SK-N-SH (cell line): ENCODE results near the gene ERC2. TPM values are rescaled to one million over a fixed set of nuclear protein-coding genes. Genes with fewer than 3 reads are reported as not detected.

Source experiments
- CTCF ChIA-PET: fragments of 300-600, 350-600 bp; formaldehyde crosslinking; extraction: SDS; loops from one replicate; lab custom pipeline; 2021; lab: Yijun Ruan, JAX
- POLR2A ChIA-PET: fragments of 350-600 bp; sonication (Branson Sonifier 250); formaldehyde crosslinking; extraction: SDS; loops from one replicate; lab custom pipeline; 2020; ENCODE audit warnings: antibody characterized with exemption, inconsistent platforms; lab: Yijun Ruan, JAX
- DNase-seq: peaks from one replicate; pipeline ENCODE4 v3.0.0; 2012
- H2AFZ ChIP-seq: fragments of 200-600 bp; sonication (generic); 2 replicates; pipeline ENCODE4 v1.8.1; 2016; ENCODE audit warnings: antibody characterized with exemption, mild to moderate bottlenecking, low read depth
- H3F3A ChIP-seq: fragments of 200-600 bp; sonication (generic); replicated peaks from 2 replicates; pipeline ENCODE3; 2016; ENCODE audit warnings: antibody characterized with exemption, mild to moderate bottlenecking; ENCODE audit not compliant: insufficient read depth
- H3K27ac ChIP-seq, 2 experiments: fragments of 200-500 bp in 1 of 2; fragments of 200-600 bp in 1 of 2; sonication (Bioruptor generic) in 1 of 2; sonication (generic), shearing (Covaris generic) in 1 of 2; 2 replicates each; pipeline versions ENCODE4 v1.5.1 to v1.6.1; 2014 to 2016; ENCODE audit warnings: low read depth in 2 of 2, inconsistent platforms in 1 of 2, low read length in 1 of 2, mild to moderate bottlenecking in 1 of 2, mixed read lengths in 1 of 2
- H3K27me3 ChIP-seq: fragments of 200-600 bp; sonication (generic), shearing (Covaris generic); 2 replicates; pipeline ENCODE4 v1.6.1; 2016; ENCODE audit warnings: mixed run types; ENCODE audit not compliant: insufficient read depth
- H3K36me3 ChIP-seq, 2 experiments: fragments of 200-500 bp in 1 of 2; fragments of 200-600 bp in 1 of 2; sonication (Bioruptor generic) in 1 of 2; sonication (generic) in 1 of 2; replicated peaks in 1 of 2; 2 replicates each; pipeline versions ENCODE3 to v1.5.1; 2014 to 2016; ENCODE audit warnings: low read length in 1 of 2, mild to moderate bottlenecking in 1 of 2; ENCODE audit not compliant: insufficient read depth in 2 of 2, control insufficient read depth in 1 of 2
- H3K4me1 ChIP-seq, 2 experiments: fragments of 200-500 bp in 1 of 2; fragments of 200-600 bp in 1 of 2; sonication (Bioruptor generic) in 1 of 2; sonication (generic), shearing (Covaris generic) in 1 of 2; 2 replicates each; pipeline versions ENCODE4 v1.5.1 to v1.6.1; 2014 to 2016; ENCODE audit warnings: low read depth in 1 of 2, low read length in 1 of 2, mixed run types in 1 of 2; ENCODE audit not compliant: insufficient read depth in 2 of 2, control insufficient read depth in 1 of 2
- H3K4me2 ChIP-seq: fragments of 200-600 bp; sonication (generic), shearing (Covaris generic); 2 replicates; pipeline ENCODE4 v1.6.1; 2017; ENCODE audit warnings: mixed run types
- H3K4me3 ChIP-seq, 2 experiments: fragments of 200-500 bp in 1 of 2; fragments of 200-600 bp in 1 of 2; sonication (Bioruptor generic) in 1 of 2; sonication (generic), shearing (Covaris generic) in 1 of 2; 2 replicates each; pipeline versions ENCODE4 v1.5.1 to v1.8.1; 2014 to 2016; ENCODE audit warnings: low read depth in 2 of 2, inconsistent platforms in 1 of 2, low read length in 1 of 2, mild to moderate bottlenecking in 1 of 2, mixed read lengths in 1 of 2, moderate library complexity in 1 of 2
- H3K79me2 ChIP-seq: fragments of 200-600 bp; sonication (generic); 2 replicates; pipeline ENCODE4 v1.8.1; 2017; ENCODE audit warnings: mild to moderate bottlenecking; ENCODE audit not compliant: insufficient read depth
- H3K9ac ChIP-seq: fragments of 200-600 bp; sonication (generic); 2 replicates; pipeline ENCODE4 v1.6.1; 2017; ENCODE audit warnings: mixed run types
- H3K9me2 ChIP-seq: fragments of 200-600 bp; sonication (generic); 2 replicates; pipeline ENCODE4 v1.6.1; 2017; ENCODE audit warnings: mixed run types
- H3K9me3 ChIP-seq: fragments of 200-600 bp; sonication (generic); 2 replicates; pipeline ENCODE4 v1.6.1; 2017; ENCODE audit warnings: mixed run types, mild to moderate bottlenecking, moderate library complexity
- H4K20me1 ChIP-seq: fragments of 200-600 bp; sonication (generic); 2 replicates; pipeline ENCODE4 v1.6.1; 2017; ENCODE audit warnings: mild to moderate bottlenecking, mixed run types; ENCODE audit not compliant: insufficient read depth
- CHD2 ChIP-seq: fragments of 150-350 bp; IDR thresholded peaks from 2 replicates; pipeline ENCODE4 v1.6.1; 2018; ENCODE audit warnings: low read length; ENCODE audit not compliant: partially characterized antibody
- ELF1 ChIP-seq: IDR thresholded peaks from 2 replicates; pipeline ENCODE4 v1.4.0; 2012
- EP300 ChIP-seq, 2 experiments: IDR thresholded peaks; 2 replicates each; pipeline versions ENCODE4 v1.4.0 to v1.6.1; 2012; ENCODE audit warnings: borderline replicate concordance in 1 of 2, low read depth in 1 of 2, low read length in 1 of 2
- EZH2phosphoT487 ChIP-seq: fragments of 200-600 bp; sonication (generic); IDR thresholded peaks from 2 replicates; pipeline ENCODE4 v1.6.1; 2017; ENCODE audit warnings: low read depth, mixed run types, mild to moderate bottlenecking, antibody characterized with exemption, moderate library complexity, borderline replicate concordance
- FOXJ3 ChIP-seq: sonication (generic); formaldehyde crosslinking; IDR thresholded peaks from 2 replicates; pipeline ENCODE4 v1.5.1; 2020; ENCODE audit warnings: mild to moderate bottlenecking, missing genetic modification reagents
- FOXM1 ChIP-seq: IDR thresholded peaks from 2 replicates; pipeline ENCODE4 v1.4.0; 2012; ENCODE audit warnings: low read depth, mild to moderate bottlenecking
- MEF2A ChIP-seq: IDR thresholded peaks from 2 replicates; pipeline ENCODE4 v1.4.0; 2012; ENCODE audit warnings: low read depth, borderline replicate concordance
- NRF1 ChIP-seq: IDR thresholded peaks from 2 replicates; pipeline ENCODE4 v1.6.1; 2012; ENCODE audit warnings: low read depth, mild to moderate bottlenecking, low read length
- POLR2AphosphoS5 ChIP-seq: IDR thresholded peaks from 2 replicates; pipeline ENCODE4 v1.6.1; 2012; ENCODE audit warnings: low read depth, low read length
- RAD21 ChIP-seq: IDR thresholded peaks from 2 replicates; pipeline ENCODE4 v1.6.1; 2012; ENCODE audit warnings: mild to moderate bottlenecking, low read length
- RFX5 ChIP-seq: IDR thresholded peaks from 2 replicates; pipeline ENCODE4 v1.6.1; 2012; ENCODE audit warnings: mild to moderate bottlenecking, improper control_type of control experiment, low read length
- RXRA ChIP-seq: IDR thresholded peaks from 2 replicates; pipeline ENCODE4 v1.4.0; 2012; ENCODE audit warnings: low read depth, mild to moderate bottlenecking, borderline replicate concordance
- SIN3A ChIP-seq: IDR thresholded peaks from 2 replicates; pipeline ENCODE4 v1.6.1; 2012; ENCODE audit warnings: low read depth, mild to moderate bottlenecking, low read length, moderate library complexity, borderline replicate concordance
- YY1 ChIP-seq: IDR thresholded peaks from 2 replicates; pipeline ENCODE4 v1.4.0; 2012; ENCODE audit warnings: low read depth, mild to moderate bottlenecking
- WGBS: methylation state at CpG from one replicate; pipeline ENCODE4 v1.1.6; 2017; ENCODE audit warnings: low lambda C conversion rate; 5-methylcytosine and 5-hydroxymethylcytosine counted together
- polyA plus RNA-seq, 3 experiments: library from polyadenylated mRNA; depleted of rRNA; stranded (reverse); fragments of >200 nt; gene quantifications; 2 replicates each; pipeline ENCODE4 v1.2.3, GENCODE V29; 2012
- TF ChIP-seq, protein P1 (sequence below): fragments of 150-350 bp; IDR thresholded peaks from 2 replicates; pipeline ENCODE4 v1.6.1; 2016; ENCODE audit warnings: mild to moderate bottlenecking, low read depth, low read length
- TF ChIP-seq, protein P2 (sequence below): IDR thresholded peaks from 2 replicates; pipeline ENCODE4 v1.4.0; 2012; ENCODE audit warnings: low read depth
- TF ChIP-seq, protein P3 (sequence below): IDR thresholded peaks from 2 replicates; pipeline ENCODE4; 2012
- TF ChIP-seq, protein P4 (sequence below): IDR thresholded peaks from 2 replicates; pipeline ENCODE4 v1.6.1; 2012; ENCODE audit warnings: mild to moderate bottlenecking, low read depth, low read length, moderate library complexity
- TF ChIP-seq, protein P5 (sequence below): fragments of 150-350 bp; IDR thresholded peaks from 2 replicates; pipeline ENCODE4 v1.6.1; 2017; ENCODE audit warnings: antibody characterized with exemption, low read length, low read depth, borderline replicate concordance

The ERC2 gene
- polyA plus RNA-seq, 1 of the 3 experiments (the other 2 are of a cell fraction) = 1.6 TPM

DNA sequence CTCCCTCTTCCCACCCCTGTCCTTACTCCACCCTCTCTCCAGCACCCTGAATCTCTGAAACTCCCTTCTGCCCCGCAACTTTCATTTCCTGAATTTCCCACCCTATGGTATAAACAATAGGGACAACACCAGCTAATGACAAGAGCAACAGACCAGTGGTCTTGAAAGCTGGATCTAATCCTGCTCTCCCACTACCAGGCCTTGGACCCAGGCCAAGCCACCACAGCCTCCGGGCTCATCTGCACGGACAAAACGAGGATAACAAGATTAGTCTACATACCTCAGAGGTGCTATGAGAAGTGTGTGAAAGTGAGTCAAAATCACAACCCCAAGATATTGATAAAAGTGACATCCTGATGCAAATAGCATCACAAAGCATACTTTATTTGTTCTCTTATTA is 128.6 kb downstream of the ERC2 start:
- Histone ChIP-seq H3K27ac (no peak overlapping the region), H3K79me2 (no peaks in the 10 kb centered on the region), H3K4me1 (peaks cover 0 to 12% of the 10 kb centered on the region in 2 experiments; a peak in 1 of 4 replicates), H3K9me3 (no peaks in the 10 kb centered on the region), H3K4me2 (no peak overlapping the region), H3K9me2 (no peaks in the 10 kb centered on the region), H3K27me3 (no peaks in the 10 kb centered on the region), H4K20me1 (no peaks in the 10 kb centered on the region), H3K36me3 (no peaks in the 10 kb centered on the region), H3K4me3 (no peak overlapping the region), H3F3A (no peaks in the 10 kb centered on the region), H2AFZ (no peak overlapping the region), H3K9ac (no peak overlapping the region)
- ChIA-PET POLR2A (no interaction called here), CTCF (interaction anchor here (0.6 to 7.6 kb wide), 33 partner anchors 7 to 329 kb away, joined by 3 to 81 read pairs (median 6); partner anchors contain the start of gene ERC2)
- 28% methylated on average over 4 of the region's 4 CpGs for WGBS
- peak; percentile 45 for DNase-seq
- TF ChIP-seq FOXJ3 (CRISPR knock-in tag) (0 out of 2 replicates have a peak, but pooled peaks have one; percentile 26), RXRA (no peak), RAD21 (no peak), EP300 (IDR thresholded peaks at IDR 0.05; ENCODE audit: borderline replicate concordance in 1 of 2, low read depth in 1 of 2, low read length in 1 of 2) (peak in 1 of 2 experiments; percentile 34; a peak in 1 of 4 replicates), YY1 (no peak)
- TF ChIP-seq, protein P1, sequence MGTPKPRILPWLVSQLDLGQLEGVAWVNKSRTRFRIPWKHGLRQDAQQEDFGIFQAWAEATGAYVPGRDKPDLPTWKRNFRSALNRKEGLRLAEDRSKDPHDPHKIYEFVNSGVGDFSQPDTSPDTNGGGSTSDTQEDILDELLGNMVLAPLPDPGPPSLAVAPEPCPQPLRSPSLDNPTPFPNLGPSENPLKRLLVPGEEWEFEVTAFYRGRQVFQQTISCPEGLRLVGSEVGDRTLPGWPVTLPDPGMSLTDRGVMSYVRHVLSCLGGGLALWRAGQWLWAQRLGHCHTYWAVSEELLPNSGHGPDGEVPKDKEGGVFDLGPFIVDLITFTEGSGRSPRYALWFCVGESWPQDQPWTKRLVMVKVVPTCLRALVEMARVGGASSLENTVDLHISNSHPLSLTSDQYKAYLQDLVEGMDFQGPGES = no peak

DNA sequence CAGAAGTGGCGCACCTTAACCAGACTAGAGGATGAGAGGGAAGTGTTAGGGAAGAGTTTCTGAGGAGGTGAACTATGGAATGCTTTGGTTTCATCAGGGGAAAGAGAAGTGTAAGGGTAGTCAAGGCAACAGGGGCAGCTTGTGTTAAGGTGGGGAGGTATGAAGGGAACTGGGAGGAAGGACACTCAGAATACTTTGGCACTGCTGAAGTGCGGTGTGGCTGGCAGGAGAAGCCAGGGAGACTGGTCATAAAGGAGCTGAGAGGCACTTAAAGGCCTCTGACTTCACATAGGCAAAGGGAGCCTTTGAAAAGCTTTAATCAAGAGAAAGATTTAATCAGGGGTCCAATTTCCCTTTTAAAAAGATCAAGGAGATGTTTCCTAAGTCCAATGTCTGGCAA is 129.0 kb downstream of the ERC2 start:
- POLR2A ChIA-PET = no interaction called here
- no peak overlapping the region for H3K4me3 ChIP-seq
- peak; percentile 3 for DNase-seq
- no peaks in the 10 kb centered on the region for H3K36me3 ChIP-seq
- H3K9me3 ChIP-seq = no peaks in the 10 kb centered on the region
- no peak overlapping the region for H3K27ac ChIP-seq
- H3K4me2 ChIP-seq = no peak overlapping the region
- no peaks in the 10 kb centered on the region for H3K79me2 ChIP-seq
- no peaks in the 10 kb centered on the region for H4K20me1 ChIP-seq
- H2AFZ ChIP-seq = no peak overlapping the region
- H3K9ac ChIP-seq = no peak overlapping the region
- peaks cover 0 to 12% of the 10 kb centered on the region in 2 experiments; a peak in 1 of 4 replicates for H3K4me1 ChIP-seq
- no peaks in the 10 kb centered on the region for H3K27me3 ChIP-seq
- H3F3A ChIP-seq = no peaks in the 10 kb centered on the region
- no peaks in the 10 kb centered on the region for H3K9me2 ChIP-seq
- WGBS = 58% methylated on average over 2 of the region's 2 CpGs
- CTCF ChIA-PET = interaction anchor here (1.0 to 7.6 kb wide), 17 partner anchors 8 to 208 kb away, joined by 3 to 81 read pairs (median 12); partner anchors contain the start of gene ERC2
- no peak for TF ChIP-seq NRF1
- TF ChIP-seq FOXM1 = no peak
- no peak for TF ChIP-seq RFX5
- TF ChIP-seq, protein P2, sequence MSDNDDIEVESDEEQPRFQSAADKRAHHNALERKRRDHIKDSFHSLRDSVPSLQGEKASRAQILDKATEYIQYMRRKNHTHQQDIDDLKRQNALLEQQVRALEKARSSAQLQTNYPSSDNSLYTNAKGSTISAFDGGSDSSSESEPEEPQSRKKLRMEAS = no peak
- no peak for TF ChIP-seq SIN3A
- no peak for TF ChIP-seq EZH2phosphoT487
- TF ChIP-seq YY1 = no peak
- no peak for TF ChIP-seq CHD2
- TF ChIP-seq ELF1 = no peak
- no peak for TF ChIP-seq RXRA
- TF ChIP-seq, protein P3, sequence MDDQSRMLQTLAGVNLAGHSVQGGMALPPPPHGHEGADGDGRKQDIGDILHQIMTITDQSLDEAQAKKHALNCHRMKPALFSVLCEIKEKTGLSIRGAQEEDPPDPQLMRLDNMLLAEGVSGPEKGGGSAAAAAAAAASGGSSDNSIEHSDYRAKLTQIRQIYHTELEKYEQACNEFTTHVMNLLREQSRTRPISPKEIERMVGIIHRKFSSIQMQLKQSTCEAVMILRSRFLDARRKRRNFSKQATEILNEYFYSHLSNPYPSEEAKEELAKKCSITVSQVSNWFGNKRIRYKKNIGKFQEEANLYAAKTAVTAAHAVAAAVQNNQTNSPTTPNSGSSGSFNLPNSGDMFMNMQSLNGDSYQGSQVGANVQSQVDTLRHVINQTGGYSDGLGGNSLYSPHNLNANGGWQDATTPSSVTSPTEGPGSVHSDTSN = no peak
- TF ChIP-seq, protein P1 = no peak
- no peak for TF ChIP-seq POLR2AphosphoS5
- TF ChIP-seq, protein P4, sequence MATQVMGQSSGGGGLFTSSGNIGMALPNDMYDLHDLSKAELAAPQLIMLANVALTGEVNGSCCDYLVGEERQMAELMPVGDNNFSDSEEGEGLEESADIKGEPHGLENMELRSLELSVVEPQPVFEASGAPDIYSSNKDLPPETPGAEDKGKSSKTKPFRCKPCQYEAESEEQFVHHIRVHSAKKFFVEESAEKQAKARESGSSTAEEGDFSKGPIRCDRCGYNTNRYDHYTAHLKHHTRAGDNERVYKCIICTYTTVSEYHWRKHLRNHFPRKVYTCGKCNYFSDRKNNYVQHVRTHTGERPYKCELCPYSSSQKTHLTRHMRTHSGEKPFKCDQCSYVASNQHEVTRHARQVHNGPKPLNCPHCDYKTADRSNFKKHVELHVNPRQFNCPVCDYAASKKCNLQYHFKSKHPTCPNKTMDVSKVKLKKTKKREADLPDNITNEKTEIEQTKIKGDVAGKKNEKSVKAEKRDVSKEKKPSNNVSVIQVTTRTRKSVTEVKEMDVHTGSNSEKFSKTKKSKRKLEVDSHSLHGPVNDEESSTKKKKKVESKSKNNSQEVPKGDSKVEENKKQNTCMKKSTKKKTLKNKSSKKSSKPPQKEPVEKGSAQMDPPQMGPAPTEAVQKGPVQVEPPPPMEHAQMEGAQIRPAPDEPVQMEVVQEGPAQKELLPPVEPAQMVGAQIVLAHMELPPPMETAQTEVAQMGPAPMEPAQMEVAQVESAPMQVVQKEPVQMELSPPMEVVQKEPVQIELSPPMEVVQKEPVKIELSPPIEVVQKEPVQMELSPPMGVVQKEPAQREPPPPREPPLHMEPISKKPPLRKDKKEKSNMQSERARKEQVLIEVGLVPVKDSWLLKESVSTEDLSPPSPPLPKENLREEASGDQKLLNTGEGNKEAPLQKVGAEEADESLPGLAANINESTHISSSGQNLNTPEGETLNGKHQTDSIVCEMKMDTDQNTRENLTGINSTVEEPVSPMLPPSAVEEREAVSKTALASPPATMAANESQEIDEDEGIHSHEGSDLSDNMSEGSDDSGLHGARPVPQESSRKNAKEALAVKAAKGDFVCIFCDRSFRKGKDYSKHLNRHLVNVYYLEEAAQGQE = no peak
- TF ChIP-seq, protein P5, sequence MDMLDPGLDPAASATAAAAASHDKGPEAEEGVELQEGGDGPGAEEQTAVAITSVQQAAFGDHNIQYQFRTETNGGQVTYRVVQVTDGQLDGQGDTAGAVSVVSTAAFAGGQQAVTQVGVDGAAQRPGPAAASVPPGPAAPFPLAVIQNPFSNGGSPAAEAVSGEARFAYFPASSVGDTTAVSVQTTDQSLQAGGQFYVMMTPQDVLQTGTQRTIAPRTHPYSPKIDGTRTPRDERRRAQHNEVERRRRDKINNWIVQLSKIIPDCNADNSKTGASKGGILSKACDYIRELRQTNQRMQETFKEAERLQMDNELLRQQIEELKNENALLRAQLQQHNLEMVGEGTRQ = no peak
- TF ChIP-seq MEF2A = no peak
